ENCODE results near the gene TNPO3.

DNA sequence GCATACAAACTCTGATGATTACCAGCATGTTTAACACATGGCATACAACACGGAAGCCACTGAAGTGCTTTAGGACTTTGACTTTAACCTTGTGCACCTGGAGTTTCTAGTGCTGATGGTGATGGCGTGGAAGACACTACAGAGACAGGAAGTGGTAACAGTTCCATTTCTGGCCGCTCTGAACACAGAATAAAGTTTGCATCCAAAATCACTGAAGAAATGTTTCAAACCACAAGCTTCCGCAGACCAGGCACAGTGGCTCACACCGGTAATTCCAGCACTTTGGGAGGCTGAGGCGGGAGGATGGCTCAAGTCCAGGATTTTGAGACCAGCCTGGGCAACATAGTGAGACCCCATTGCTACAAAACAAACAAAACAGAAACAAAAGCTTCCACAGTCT, 40.3 kb upstream of the TNPO3 start:
- no peak for TF ChIP-seq POLR2A (IDR thresholded peaks at IDR 0.05; ENCODE audit: borderline replicate concordance, extremely low read depth, insufficient read depth, insufficient read length)
- TF ChIP-seq, protein P1, sequence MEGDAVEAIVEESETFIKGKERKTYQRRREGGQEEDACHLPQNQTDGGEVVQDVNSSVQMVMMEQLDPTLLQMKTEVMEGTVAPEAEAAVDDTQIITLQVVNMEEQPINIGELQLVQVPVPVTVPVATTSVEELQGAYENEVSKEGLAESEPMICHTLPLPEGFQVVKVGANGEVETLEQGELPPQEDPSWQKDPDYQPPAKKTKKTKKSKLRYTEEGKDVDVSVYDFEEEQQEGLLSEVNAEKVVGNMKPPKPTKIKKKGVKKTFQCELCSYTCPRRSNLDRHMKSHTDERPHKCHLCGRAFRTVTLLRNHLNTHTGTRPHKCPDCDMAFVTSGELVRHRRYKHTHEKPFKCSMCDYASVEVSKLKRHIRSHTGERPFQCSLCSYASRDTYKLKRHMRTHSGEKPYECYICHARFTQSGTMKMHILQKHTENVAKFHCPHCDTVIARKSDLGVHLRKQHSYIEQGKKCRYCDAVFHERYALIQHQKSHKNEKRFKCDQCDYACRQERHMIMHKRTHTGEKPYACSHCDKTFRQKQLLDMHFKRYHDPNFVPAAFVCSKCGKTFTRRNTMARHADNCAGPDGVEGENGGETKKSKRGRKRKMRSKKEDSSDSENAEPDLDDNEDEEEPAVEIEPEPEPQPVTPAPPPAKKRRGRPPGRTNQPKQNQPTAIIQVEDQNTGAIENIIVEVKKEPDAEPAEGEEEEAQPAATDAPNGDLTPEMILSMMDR (IDR thresholded peaks at IDR 0.05 in 2 of 3, conservative IDR thresholded peaks at IDR 0.05 in 1 of 3; ENCODE audit: borderline replicate concordance in 1 of 3, insufficient read depth in 1 of 3, low read depth in 2 of 3, low read length in 2 of 3) = no peak
